Ecto neural progenitor cell (in vitro differentiated cells): Measurements from ENCODE around the gene IFT57.
A peak's percentile ranks its signal among the peaks of the same experiment; 100 is the strongest.
"Not testable (repeated sequence)": the region's sequence is repeated elsewhere in the genome, so short reads cannot be mapped to it uniquely, and the experiment has no call there.

ENCODE experiments used
- DNase-seq: peaks from one replicate; pipeline ENCODE4 v3.0.0-alpha.2; 2018; ENCODE audit warnings: low spot score

The IFT57 gene

GRCh38 chr3:108158251-108158650 lies 64.0 kb downstream of the IFT57 start:
- DNase-seq: no peak

- no peak for DNase-seq
Measured at GRCh38 chr3:108157273-108157672, 65.0 kb downstream of the IFT57 start.

- DNase-seq: no peak
Measured at GRCh38 chr3:108156312-108156853, 65.8 kb downstream of the IFT57 start.

- not testable (repeated sequence) for DNase-seq
Measured at GRCh38 chr3:108155642-108156041, 66.6 kb downstream of the IFT57 start.

- DNase-seq: peak; percentile 56
Measured at GRCh38 chr3:108153451-108153981, 68.7 kb downstream of the IFT57 start.

DNA sequence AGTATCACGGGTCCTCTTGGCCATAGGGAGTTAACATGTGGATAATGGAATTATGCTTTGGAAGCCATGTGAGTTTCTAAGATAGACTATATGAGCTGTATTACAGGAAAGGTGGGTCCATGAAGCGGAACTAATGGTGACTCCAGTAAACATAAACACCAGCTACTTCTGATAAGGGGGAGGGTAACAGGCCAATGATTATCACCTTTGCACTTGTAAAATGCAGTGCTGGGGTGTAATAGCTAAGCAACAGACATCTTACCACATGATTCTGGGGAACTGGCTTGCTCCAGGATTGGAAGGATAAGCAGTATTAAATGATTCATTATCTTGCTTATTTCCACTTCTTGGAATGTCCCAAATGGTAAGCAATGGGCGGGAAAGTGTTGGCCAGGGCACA lies 70.0 kb downstream of the IFT57 start:
- DNase-seq: no peak

DNA sequence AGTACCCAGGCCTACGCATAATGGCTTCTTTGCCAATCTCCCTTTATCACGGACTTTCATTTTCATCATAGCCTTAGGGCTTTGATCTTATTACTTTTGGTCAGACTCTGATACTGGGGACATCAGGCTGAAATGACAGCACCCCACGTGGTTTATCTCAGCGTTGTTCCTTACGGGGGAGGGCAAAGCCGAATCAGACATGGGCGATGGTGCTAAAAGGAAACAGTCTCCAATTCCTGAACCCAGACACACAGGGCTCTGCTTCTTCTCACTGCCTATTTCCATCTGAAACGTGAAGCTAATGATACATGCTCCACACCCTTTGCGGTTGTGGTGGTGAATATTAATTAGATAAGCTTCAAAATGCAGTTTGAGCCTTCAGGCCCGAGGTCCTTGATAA lies 72.0 kb downstream of the IFT57 start:
- no peak for DNase-seq

DNA sequence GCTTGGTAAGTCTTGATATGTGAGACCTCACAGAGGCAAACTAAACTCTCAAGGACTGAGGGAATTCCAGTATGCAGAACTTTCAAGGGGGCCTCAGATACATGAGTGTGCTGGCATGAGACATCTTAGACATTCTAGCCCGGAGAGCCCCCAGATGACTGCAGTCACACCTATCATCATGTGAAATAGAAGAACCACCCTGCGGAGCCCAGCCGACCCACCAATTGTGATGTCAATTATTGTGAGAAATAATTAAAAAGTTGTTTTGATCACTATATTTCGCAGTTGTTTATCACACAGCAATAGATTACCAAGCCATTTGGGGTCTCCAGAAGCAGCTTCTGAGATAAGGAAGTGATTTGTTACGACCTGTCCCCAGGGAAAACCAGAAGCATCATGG lies 76.1 kb downstream of the IFT57 start:
- DNase-seq: no peak

GRCh38 chr3:108145578-108145977 lies 76.6 kb downstream of the IFT57 start:
- no peak for DNase-seq

DNA sequence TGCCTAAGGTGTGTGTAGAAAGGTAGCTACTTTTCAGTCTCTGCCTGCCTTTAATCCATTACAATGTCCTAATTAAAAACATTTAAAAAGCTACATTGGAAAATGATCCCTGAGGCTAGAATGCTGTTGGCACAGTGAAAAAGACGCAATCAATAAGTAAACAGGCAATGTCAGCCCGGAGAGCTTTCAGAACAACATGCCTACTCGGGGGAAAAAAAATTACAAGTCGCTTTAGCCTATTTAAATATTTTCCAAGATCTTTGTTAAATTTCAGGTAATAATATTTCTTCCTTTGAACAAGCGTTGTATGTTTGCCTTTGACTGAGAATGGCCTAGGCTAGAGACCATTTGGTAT lies 84.8 kb downstream of the IFT57 start:
- DNase-seq: no peak

DNA sequence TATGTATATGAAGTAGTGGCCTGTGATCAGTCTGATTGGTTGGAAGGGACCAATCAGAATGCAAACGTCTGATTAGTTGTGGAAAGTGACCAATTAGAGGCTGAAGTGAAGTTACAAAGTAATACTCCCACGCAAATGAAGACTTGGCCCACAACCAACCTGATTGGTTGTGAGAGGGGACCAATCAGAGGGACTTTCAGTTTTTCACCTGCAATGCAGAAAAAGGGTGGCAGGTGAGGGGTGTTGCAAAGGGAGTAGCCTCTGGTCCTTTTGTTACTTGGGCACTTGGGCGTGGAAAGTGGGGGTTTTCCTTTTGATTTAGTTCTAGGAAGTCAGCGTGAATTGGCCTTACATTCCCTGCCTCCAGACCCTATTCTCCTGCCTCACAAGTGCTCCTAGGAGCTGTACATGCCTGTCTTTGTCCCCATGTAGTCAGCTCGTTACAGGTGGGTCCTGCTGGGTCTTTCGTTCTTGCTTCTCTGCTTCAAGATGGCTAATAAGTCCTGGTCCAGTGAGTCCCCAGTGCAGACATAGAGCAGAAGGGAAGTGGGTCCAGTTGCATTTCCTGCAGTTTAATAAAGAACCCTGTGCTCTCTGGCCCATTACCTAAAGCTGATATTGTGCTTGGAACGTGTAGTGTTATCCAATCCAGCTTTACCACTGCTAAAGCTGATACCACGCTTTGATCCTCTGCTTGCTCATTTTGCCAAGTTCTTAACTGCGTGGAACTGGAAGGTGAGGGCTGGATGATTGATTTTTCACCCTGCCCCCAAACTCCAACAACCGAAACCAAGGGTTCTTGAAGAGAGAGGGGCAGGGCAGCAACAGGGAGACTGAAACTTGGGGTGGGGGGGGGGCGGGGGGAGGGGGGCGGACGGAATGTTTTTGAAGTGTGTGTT lies 85.4 kb downstream of the IFT57 start:
- DNase-seq: no peak

GRCh38 chr3:108134555-108134880 lies 87.7 kb downstream of the IFT57 start:
- no peak for DNase-seq

GRCh38 chr3:108133858-108134554 lies 88.2 kb downstream of the IFT57 start:
- DNase-seq: no peak

DNA sequence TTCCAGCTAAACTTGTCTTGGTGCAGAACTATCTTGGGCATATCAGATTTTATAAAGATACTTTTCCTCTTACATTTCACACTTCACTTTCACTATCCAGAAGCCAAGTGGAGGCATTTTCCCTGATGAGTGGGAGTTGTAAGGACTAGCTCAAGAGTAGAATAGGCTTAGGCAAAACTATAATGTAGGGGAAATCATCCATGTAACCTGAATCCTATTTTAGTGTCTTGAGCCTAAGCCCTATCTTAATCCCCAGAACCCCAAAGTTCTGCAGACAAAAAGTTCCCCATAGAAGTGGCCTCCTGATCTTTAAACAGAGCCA lies 89.2 kb downstream of the IFT57 start:
- DNase-seq: no peak

- no peak for DNase-seq
Measured at GRCh38 chr3:108131475-108132134, 90.6 kb downstream of the IFT57 start.

- no peak for DNase-seq
Measured at GRCh38 chr3:108130701-108131474, 91.3 kb downstream of the IFT57 start.

- DNase-seq: no peak
Measured at GRCh38 chr3:108130236-108130635, 92.0 kb downstream of the IFT57 start.

GRCh38 chr3:108127301-108127988 lies 94.8 kb downstream of the IFT57 start:
- no peak for DNase-seq

DNA sequence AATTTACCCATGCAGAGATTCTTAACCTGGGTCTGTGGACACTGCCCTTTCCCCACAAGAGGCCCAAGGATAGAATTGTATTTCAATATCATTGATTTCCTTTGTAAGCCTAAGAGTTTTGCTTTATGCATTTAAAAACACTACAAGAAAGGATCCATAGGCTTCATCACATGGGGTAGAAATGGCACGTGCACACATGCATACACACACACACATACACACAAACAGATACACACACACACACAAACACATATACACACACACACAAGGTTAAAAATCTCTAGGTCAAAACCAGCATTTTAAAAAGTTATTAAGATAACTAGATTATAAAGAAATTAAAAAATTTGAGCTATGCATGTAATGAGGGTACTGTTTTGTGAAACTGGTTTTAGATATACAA lies 95.9 kb downstream of the IFT57 start:
- DNase-seq: no peak

- no peak for DNase-seq
Measured at GRCh38 chr3:108125550-108126071, 96.6 kb downstream of the IFT57 start.

DNA sequence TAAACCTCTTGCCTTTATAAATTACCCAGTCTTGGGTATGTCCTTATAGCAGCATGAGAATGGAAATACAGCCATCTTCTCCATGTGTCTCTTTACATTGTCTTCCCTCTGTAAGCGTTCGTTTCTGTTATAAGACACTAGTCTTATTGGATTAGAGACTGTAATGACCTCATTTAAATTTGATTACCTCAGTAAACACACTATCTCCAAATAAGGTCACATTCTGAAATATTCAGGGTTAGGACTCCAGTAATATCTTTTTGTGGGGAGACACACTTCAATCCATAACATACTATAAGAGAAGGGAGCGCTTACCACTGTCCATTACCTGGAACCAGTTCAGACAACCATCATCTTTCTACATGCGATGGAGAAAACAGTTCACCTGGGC lies 97.1 kb downstream of the IFT57 start:
- DNase-seq: no peak
